Upper lobe of right lung (tissue), 1 donor: ENCODE data around the gene AP3S2. TPM values are rescaled to one million over a fixed set of nuclear protein-coding genes. Genes with fewer than 3 reads are reported as not detected.

Source experiments
- ATAC-seq: fragments of 200-7000 bp; cut with Tn5 transposase; one replicate; pipeline ENCODE4 v1.9.1; 2020; ENCODE audit warnings: mild to moderate bottlenecking, moderate library complexity
- DNase-seq: peaks from one replicate; pipeline ENCODE4 v3.0.0-alpha.2; 2020
- H3K27ac ChIP-seq: fragments of 200-600 bp; one replicate; pipeline ENCODE4 v1.8.0; 2022
- H3K27me3 ChIP-seq: fragments of 200-600 bp; one replicate; pipeline ENCODE4 v1.8.0; 2022; ENCODE audit warnings: mild to moderate bottlenecking
- H3K36me3 ChIP-seq: fragments of 200-600 bp; one replicate; pipeline ENCODE4 v1.8.0; 2022
- H3K4me1 ChIP-seq: fragments of 200-600 bp; one replicate; pipeline ENCODE4 v1.8.0; 2022
- H3K4me3 ChIP-seq: fragments of 200-600 bp; one replicate; pipeline ENCODE4 v1.8.0; 2022; ENCODE audit warnings: mild to moderate bottlenecking
- H3K9me3 ChIP-seq: fragments of 200-600 bp; one replicate; pipeline ENCODE4 v1.8.0; 2022
- CTCF ChIP-seq: fragments of 200-600 bp; IDR thresholded peaks from one replicate; pipeline ENCODE4 v1.8.0; 2022; ENCODE audit warnings: antibody characterized with exemption
- intact Hi-C: fragments of 100-400 bp; cut with DNase I; formaldehyde crosslinking; loops from one replicate; pipeline ENCODE4 v1.11.0; 2022
- total RNA-seq: library from RNA; stranded (reverse); fragmentation: NEBNext Ultra II Directional; extraction: Animal tissue kit (Norgen Biotek cat#: 25700); gene quantifications from one replicate; pipeline ENCODE4 v1.2.1, GENCODE V29; 2021
- donor health status: DM: no; HTN: yes; CAD: no; lungs with severe emphysema.

Gene AP3S2
- total RNA-seq, 1 donor from 2014 or later = 32.1 TPM

GRCh38 chr15:89916660-89917059 is 22.9 kb upstream of the AP3S2 start:
- H3K9me3 ChIP-seq = no peaks in the 10 kb centered on the region
- H3K27ac ChIP-seq = no peak overlapping the region
- no peaks in the 10 kb centered on the region for H3K36me3 ChIP-seq
- H3K4me3 ChIP-seq = no peak overlapping the region
- H3K4me1 ChIP-seq = peaks cover 13% of the 10 kb centered on the region
- intact Hi-C loops = no loop called here
- no peak for TF ChIP-seq CTCF
- DNase-seq (no peak), ATAC-seq (no peak)
- no peaks in the 10 kb centered on the region for H3K27me3 ChIP-seq

- ATAC-seq (peak; percentile 79), DNase-seq (peak; percentile 83)
- H3K9me3 ChIP-seq = no peaks in the 10 kb centered on the region
- peaks cover 20% of the 10 kb centered on the region for H3K4me1 ChIP-seq
- peaks cover 5% of the 10 kb centered on the region for H3K36me3 ChIP-seq
- intact Hi-C loops = loop anchor here (5.0 kb wide), 1 partner anchor 159 kb away; no protein-coding TSS in a partner anchor
- H3K27me3 ChIP-seq = no peaks in the 10 kb centered on the region
- TF ChIP-seq CTCF = no peak
- peak within 1 kb of the TSS; percentile 86 for H3K27ac ChIP-seq
- H3K4me3 ChIP-seq = peak within 1 kb of the TSS; percentile 83
Measured at GRCh38 chr15:89912674-89913396, 19.0 kb upstream of the AP3S2 start, which contains the start of gene ARPIN. ARPIN (minus strand) TSS chr15:89912952; CDS start chr15:89912835, 117 bp downstream.

GRCh38 chr15:89912145-89912673 is 18.4 kb upstream of the AP3S2 start:
- DNase-seq (peak; percentile 79), ATAC-seq (peak; percentile 82)
- intact Hi-C loops = loop anchor here (5.0 kb wide), 1 partner anchor 160 kb away; no protein-coding TSS in a partner anchor
- Histone ChIP-seq H3K9me3 (no peaks in the 10 kb centered on the region), H3K36me3 (peaks cover 11% of the 10 kb centered on the region), H3K4me3 (peak overlapping the region; percentile 83), H3K27ac (peak overlapping the region; percentile 86), H3K27me3 (no peaks in the 10 kb centered on the region), H3K4me1 (peaks cover 20% of the 10 kb centered on the region)
- TF ChIP-seq CTCF = no peak

- ATAC-seq (peak; percentile 70), DNase-seq (no peak)
- Histone ChIP-seq H3K27me3 (no peaks in the 10 kb centered on the region), H3K36me3 (peaks cover 21% of the 10 kb centered on the region), H3K4me1 (peaks cover 20% of the 10 kb centered on the region), H3K9me3 (no peaks in the 10 kb centered on the region), H3K4me3 (no peak overlapping the region), H3K27ac (peak overlapping the region; percentile 17)
- intact Hi-C loops = loop anchor here (5.0 kb wide), 1 partner anchor 161 kb away; no protein-coding TSS in a partner anchor
- TF ChIP-seq CTCF = no peak
Measured at GRCh38 chr15:89910891-89911626, 17.3 kb upstream of the AP3S2 start.

- Histone ChIP-seq H3K9me3 (no peaks in the 10 kb centered on the region), H3K27me3 (no peaks in the 10 kb centered on the region), H3K27ac (no peak overlapping the region), H3K4me1 (peaks cover 20% of the 10 kb centered on the region), H3K4me3 (no peak overlapping the region), H3K36me3 (peaks cover 21% of the 10 kb centered on the region)
- intact Hi-C loops = loop anchor here (5.0 kb wide), 1 partner anchor 163 kb away; no protein-coding TSS in a partner anchor
- no peak for DNase-seq
- ATAC-seq = no peak
- TF ChIP-seq CTCF = no peak
Measured at GRCh38 chr15:89909611-89910010, 15.8 kb upstream of the AP3S2 start.
